Muscle layer of colon (tissue), 2 donors: ENCODE measurements around the gene NCKIPSD.

Experiments used
- H3K27ac ChIP-seq: one replicate; pipeline ENCODE4 v1.7.0; 2013; ENCODE audit warnings: low read depth, mild to moderate bottlenecking, low read length, moderate library complexity
- H3K27me3 ChIP-seq, 2 donors: one replicate each; pipeline ENCODE4 v1.7.0; 2013; ENCODE audit warnings: low read length in 2 of 2, mild to moderate bottlenecking in 2 of 2; ENCODE audit not compliant: insufficient read depth in 2 of 2, control insufficient read depth in 1 of 2
- H3K36me3 ChIP-seq: one replicate; pipeline ENCODE4 v1.7.0; 2013; ENCODE audit warnings: mild to moderate bottlenecking, low read length; ENCODE audit not compliant: insufficient read depth
- H3K4me1 ChIP-seq: one replicate; pipeline ENCODE4 v1.7.0; 2013; ENCODE audit warnings: mild to moderate bottlenecking, low read length; ENCODE audit not compliant: insufficient read depth
- H3K4me3 ChIP-seq, 2 donors: one replicate each; pipeline ENCODE4 v1.7.0; 2013; ENCODE audit warnings: low read length in 2 of 2, low read depth in 1 of 2, mild to moderate bottlenecking in 1 of 2, moderate library complexity in 1 of 2
- H3K9ac ChIP-seq: one replicate; pipeline ENCODE4 v1.7.0; 2013; ENCODE audit warnings: low read length
- H3K9me3 ChIP-seq: one replicate; pipeline ENCODE4 v1.7.0; 2013; ENCODE audit warnings: mild to moderate bottlenecking, low read length
- donor health status: abdominal sarcoma.
- donor health status: Adenocarcinoma of cecum.

Gene NCKIPSD

DNA sequence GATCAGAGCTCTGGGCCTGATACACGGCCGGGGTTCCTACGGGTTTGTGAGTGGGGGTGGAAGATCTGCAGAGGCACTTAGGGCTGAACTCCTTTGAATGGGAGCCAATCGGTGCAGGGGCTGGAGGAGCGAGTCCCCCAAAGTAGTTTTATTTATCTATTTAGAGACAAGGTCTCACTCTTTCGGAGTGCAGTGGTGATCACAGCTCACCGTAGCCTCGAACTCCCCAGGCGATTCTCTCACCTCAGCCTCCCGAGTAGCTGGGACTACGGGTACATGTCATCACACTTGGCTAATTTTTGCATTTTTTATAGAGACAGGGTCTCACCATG, 21.4 kb downstream of the NCKIPSD start:
- no peaks in the 10 kb centered on the region for H3K36me3 ChIP-seq
- no peaks in the 10 kb centered on the region for H3K9me3 ChIP-seq
- peaks cover 9% of the 10 kb centered on the region for H3K4me1 ChIP-seq
- no peak overlapping the region for H3K9ac ChIP-seq
- no peak overlapping the region for H3K27ac ChIP-seq
- H3K4me3 ChIP-seq, result no peak overlapping the region
- H3K27me3 ChIP-seq, result peaks cover 15 to 41% of the 10 kb centered on the region in 2 donors

DNA sequence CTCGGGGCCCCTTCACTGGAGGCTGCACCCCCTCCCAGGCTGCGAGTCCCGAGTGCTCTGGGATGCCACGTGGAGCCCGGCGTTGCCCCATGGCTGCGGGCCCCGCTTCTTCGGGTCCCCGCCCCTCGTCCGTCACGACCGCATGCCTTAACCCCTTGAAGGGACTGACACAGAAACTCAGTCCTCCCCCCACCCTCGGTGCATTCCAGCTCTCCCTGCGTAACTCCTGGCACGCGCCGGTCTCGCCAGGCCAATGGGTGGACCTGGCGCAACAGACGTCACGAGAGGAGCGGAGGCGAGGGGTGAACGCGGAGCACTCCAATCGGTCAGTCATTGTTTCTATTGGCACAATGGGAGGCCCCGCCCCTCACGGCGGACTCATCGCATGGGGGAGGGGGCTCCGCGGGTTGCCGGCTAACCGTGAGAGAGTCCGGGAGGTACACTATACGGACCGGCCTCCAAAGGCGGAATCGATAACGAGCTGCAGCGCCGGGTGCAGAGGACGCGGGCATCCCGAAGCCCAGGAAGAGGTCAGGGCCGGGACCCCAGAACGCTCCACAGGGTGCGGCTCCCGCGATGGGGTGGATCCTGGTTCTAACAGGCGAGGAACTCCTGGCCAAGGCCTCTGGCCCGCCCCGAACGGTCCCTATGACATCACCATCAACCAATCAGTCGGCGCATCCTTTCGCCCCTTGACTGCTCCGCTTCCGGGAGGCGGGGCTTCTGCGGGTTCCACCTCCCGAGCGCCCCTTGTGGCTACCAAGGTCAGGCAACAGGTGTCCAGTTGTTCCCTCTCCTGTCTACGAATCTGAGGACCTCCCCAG, 22.0 kb downstream of the NCKIPSD start:
- Histone ChIP-seq H3K27me3 (peaks cover 15 to 41% of the 10 kb centered on the region in 2 donors), H3K9me3 (no peaks in the 10 kb centered on the region), H3K27ac (no peak overlapping the region), H3K36me3 (no peaks in the 10 kb centered on the region), H3K4me1 (peaks cover 9% of the 10 kb centered on the region), H3K9ac (no peak overlapping the region), H3K4me3 (peak overlapping the region; percentile 31 to 38)

DNA sequence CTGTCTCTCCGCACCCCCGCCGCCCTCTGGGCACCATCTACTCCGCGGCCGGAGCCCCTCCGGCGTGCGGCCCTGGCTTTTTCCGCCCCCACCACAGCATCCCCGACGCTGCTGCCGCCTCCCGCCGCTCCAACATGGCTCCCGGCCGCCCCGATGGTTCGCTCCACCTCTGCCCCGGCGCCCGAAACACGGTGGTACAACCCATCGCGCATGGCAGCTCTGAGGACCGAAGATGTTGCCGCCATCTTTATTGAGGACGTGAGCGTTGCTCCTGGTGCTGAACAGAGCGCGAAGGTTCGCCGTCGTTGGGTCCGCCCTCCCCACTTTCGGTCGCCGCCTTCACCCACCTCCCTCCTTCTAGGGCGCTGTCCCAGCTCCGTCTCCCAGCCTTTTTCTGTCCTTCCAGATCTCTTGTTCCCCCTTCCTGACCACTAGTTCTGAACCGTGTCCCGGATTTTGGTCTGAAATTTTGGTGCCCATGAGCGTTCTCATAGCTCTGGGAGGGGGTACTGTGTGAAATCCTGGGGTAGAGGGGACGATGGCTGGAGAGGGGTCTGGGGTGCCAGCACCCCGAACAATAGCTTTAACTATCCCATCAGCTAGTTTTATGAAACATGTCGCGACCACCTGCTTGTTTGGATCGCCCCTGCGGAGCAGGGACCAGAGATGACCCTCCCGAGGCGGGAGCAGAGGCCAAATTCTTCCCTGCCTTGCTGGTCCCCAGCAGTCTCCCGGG, 22.8 kb downstream of the NCKIPSD start, which contains the start of gene CELSR3:
TSS of gene CELSR3 (minus strand) at position 134 of the 736 bp plus-strand sequence. CDS start 252 bp downstream, outside the sequence.
- H3K27me3 ChIP-seq, result peaks cover 15 to 46% of the 10 kb centered on the region in 2 donors
- H3K4me3 ChIP-seq, result peak within 1 kb of the TSS; percentile 31 to 38
- H3K27ac ChIP-seq, result no peak within 1 kb of the TSS
- H3K9me3 ChIP-seq, result no peaks in the 10 kb centered on the region
- H3K9ac ChIP-seq, result no peak within 1 kb of the TSS
- no peaks in the 10 kb centered on the region for H3K36me3 ChIP-seq
- H3K4me1 ChIP-seq, result peaks cover 9% of the 10 kb centered on the region

DNA sequence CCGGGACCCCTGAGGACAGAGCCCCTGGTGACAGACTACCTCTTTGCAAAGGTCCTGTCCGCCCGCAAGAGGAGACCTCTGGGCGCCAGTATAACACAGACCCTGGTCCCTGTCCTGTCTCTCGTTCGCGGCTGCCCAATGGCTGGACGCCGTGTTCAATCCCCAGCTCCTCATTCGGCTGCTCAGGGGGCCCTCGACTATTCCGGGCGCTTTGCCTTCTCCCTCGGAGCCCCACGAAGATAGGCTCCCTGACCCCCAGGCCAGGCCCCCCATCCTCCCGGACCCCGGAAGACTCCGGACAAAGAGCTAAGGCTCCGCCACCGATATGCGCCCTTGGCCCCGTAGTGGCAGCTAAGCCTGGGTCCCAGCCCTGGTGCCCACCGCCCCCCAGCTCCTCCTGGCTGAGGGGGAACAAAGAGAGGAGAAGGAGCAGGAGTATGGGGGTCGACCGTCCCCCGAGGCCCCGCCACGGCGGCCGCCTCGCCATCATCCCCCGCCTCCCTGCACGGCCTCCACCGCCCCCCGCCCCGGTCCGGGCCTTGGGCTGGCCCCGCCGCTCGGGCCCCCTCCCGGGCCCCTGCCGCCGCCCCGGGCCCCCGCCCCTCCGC, 23.5 kb downstream of the NCKIPSD start:
- Histone ChIP-seq H3K9me3 (no peaks in the 10 kb centered on the region), H3K4me3 (no peak overlapping the region), H3K27ac (no peak overlapping the region), H3K4me1 (peaks cover 9% of the 10 kb centered on the region), H3K36me3 (no peaks in the 10 kb centered on the region), H3K9ac (no peak overlapping the region), H3K27me3 (peaks cover 15 to 51% of the 10 kb centered on the region in 2 donors)

DNA sequence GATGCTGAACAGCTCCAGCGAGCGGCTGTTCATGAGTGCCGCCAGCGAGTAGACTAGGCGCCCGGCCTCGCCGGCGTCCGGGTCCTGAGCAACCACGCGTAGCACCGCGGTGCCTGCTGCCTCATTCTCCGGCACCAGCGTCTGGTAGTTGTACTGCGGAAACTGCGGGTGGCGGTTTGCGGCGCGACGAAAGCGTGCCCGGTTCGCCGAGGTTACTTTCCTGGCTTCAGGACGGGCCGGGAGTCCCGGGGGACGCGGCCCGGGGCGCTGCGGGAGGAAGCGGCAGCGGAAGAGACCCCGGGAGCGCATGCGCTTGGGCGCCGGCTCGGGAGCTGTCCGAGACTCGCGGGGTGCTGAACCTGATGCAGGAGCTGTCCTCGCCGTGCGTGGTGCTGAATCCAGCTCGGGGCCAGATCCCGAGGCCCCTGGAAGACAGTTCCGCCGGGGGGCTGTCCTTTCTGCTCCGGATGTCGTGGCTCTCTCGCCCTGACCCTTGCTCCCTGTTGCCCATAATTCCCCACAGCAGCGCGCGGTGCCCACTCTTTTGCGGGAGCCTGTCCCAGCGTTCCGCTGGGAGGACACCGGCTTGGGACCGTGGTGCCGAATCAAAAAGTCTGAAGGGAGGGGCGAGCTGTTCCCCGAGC, 24.1 kb downstream of the NCKIPSD start:
- H3K9ac ChIP-seq, result no peak overlapping the region
- peaks cover 9% of the 10 kb centered on the region for H3K4me1 ChIP-seq
- H3K27ac ChIP-seq, result no peak overlapping the region
- H3K36me3 ChIP-seq, result no peaks in the 10 kb centered on the region
- H3K4me3 ChIP-seq, result peak overlapping the region in 1 of 2 donors; percentile 7
- H3K9me3 ChIP-seq, result no peaks in the 10 kb centered on the region
- peaks cover 15 to 55% of the 10 kb centered on the region in 2 donors for H3K27me3 ChIP-seq

DNA sequence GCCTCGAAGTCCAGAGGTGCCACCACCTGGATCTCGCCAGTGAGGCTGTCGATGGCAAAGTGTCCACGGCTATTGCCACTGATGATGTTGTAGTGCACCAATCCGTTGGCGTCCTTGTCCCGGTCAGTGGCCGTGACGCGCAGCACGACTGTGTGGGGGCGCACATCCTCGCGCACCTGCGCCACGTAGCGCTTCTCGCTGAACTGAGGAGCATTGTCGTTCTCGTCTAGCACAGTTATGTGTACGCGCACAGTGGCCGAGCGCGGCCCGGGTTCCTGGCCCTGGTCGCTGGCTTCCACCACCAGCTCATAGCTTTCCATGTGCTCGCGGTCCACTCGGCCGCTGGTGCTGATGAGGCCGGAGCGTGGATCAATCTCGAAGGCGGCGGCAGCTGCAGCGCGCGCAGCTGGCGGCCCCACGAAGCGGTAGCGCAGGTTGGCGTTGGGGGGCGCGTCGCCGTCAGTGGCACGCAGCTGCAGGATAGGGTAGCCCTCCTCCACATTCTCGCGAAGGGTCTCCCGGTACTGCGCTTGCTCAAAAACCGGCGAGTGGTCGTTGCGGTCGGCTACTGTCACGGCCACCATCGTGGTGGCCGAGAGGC, 24.8 kb downstream of the NCKIPSD start:
- Histone ChIP-seq H3K9ac (no peak overlapping the region), H3K4me3 (no peak overlapping the region)

DNA sequence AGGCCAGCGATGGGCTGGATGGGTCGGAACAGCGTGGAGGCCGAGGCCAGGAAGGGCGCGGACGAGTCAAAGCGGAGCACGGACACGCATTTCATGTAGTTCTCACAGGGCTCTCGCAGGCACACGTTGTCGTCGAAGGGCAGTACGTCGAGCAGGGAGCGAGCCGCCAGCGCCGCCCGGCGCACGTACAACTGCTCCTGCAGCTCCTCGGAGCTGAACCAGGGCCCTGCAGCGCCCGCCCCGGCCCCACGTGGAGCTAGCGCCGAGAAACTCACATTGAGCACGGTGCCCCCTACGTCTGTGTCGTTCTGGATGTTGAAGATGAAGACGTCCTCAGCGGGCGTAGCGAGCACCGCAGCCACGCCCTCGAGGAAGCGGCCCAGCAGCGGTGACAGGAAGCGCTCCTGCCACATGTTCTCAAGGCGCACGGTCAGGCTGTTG, 28.9 kb downstream of the NCKIPSD start:
- peaks cover 4% of the 10 kb centered on the region for H3K4me1 ChIP-seq
- no peak overlapping the region for H3K9ac ChIP-seq
- no peaks in the 10 kb centered on the region for H3K9me3 ChIP-seq
- peak overlapping the region; percentile 31 to 47 for H3K4me3 ChIP-seq
- H3K27ac ChIP-seq, result no peak overlapping the region
- peaks cover 9 to 34% of the 10 kb centered on the region in 2 donors for H3K27me3 ChIP-seq
- H3K36me3 ChIP-seq, result no peaks in the 10 kb centered on the region

More for the DNA sequence above, 24.8 kb downstream of the NCKIPSD start:
- Histone ChIP-seq H3K36me3 (no peaks in the 10 kb centered on the region), H3K27me3 (peaks cover 15 to 55% of the 10 kb centered on the region in 2 donors), H3K4me1 (peaks cover 9% of the 10 kb centered on the region), H3K9me3 (no peaks in the 10 kb centered on the region), H3K27ac (no peak overlapping the region)

DNA sequence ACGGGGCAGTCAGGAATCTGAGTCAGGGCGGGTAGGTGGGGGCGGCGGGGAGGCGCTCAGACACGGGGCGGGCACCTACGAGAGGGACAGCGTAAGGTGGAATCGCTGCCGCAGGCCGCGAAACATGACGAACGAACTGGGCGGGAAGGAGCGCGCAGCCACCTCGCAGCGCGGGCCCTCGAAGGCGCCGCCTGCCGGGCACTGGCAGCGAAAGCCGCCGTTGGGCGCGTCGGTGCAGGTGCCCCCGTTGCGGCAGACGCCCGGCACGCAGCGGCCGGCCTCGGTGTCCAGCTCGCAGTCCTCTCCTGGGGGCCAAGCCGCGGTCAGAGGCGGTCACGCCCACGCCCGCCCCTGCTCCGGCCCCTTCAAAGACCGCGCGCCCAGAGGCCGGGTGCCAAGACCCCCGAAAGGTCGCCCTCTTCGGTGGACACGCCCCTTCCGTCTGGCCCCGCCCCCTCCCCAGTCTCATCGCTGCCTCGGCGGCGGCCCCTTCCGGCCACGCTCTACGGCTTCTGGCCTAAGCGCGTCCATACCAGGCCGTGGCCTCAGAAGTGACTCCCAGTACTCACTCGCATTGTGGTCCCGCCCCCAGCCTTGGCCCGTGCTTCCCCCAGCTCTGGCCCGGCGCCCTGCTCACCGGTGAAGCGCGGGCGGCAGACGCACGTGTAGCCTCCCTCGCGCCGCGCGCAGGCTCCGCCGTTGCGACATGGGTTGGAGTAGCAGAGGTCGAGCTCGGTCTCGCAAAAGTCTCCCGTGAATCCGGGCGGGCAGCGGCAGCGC, 29.5 kb downstream of the NCKIPSD start:
- Histone ChIP-seq H3K36me3 (no peaks in the 10 kb centered on the region), H3K9ac (no peak overlapping the region), H3K4me1 (peaks cover 4% of the 10 kb centered on the region), H3K4me3 (peak overlapping the region; percentile 31 to 47), H3K9me3 (no peaks in the 10 kb centered on the region), H3K27ac (no peak overlapping the region), H3K27me3 (peaks cover 9 to 29% of the 10 kb centered on the region in 2 donors)

DNA sequence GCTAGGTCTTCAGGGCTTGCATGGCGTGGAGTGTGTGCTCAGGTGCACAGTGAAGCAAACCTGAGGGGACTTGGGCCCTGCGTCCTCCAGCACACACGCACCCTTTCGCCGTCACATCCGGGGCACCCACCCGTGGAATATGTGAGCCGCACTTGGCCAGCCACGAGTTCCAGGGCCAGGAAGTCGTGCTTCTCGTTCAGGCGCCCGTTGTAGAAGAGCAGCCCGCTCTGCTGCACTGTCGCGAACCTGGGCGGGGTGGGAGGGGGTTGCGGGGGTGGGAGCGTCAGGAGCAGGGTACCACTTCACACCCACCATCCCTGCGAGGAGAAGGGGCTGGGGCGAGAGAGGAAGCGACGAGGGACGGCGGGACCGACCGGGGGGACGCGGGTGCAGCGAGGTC, 30.1 kb downstream of the NCKIPSD start:
- H3K4me1 ChIP-seq, result peaks cover 4% of the 10 kb centered on the region
- no peak overlapping the region for H3K27ac ChIP-seq
- H3K4me3 ChIP-seq, result no peak overlapping the region
- no peaks in the 10 kb centered on the region for H3K36me3 ChIP-seq
- peaks cover 4 to 23% of the 10 kb centered on the region in 2 donors for H3K27me3 ChIP-seq
- H3K9me3 ChIP-seq, result no peaks in the 10 kb centered on the region
- H3K9ac ChIP-seq, result no peak overlapping the region

DNA sequence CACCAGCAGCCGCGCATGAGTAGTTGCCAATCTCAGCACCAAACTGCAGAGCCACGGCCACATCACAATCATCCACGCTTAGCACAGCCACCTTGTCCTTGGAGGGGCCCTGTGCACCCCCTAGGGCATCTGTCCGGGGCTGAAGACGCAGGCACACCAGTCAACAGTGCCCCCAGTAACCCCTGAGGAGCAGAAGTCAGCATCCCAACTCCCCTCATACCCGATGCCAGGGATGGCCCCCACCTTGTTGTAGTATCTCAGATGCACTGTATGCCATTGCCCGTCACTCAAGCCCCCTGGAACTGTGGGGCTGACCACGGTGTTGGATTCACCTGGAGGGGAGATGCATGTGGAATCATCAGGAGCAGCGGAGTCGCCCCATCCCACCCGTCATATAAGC, 30.7 kb downstream of the NCKIPSD start:
- H3K9ac ChIP-seq, result no peak overlapping the region
- H3K27me3 ChIP-seq, result peaks cover 0 to 20% of the 10 kb centered on the region in 2 donors
- H3K36me3 ChIP-seq, result no peaks in the 10 kb centered on the region
- no peaks in the 10 kb centered on the region for H3K9me3 ChIP-seq
- no peak overlapping the region for H3K27ac ChIP-seq
- no peak overlapping the region for H3K4me3 ChIP-seq
- H3K4me1 ChIP-seq, result peaks cover 4% of the 10 kb centered on the region
